ENCODE data around the gene FAM193A. TPM values are rescaled to one million over a fixed set of nuclear protein-coding genes. Genes with fewer than 3 reads are reported as not detected.
"Not testable (repeated sequence)": the region's sequence is repeated elsewhere in the genome, so short reads cannot be mapped to it uniquely, and the experiment has no call there.

The FAM193A gene
- total RNA-seq, 2 donors from 2014 or later, result 14.6 to 17.0 TPM

GRCh38 chr4:2545321-2546013, 9.0 kb downstream of the FAM193A start:
- Histone ChIP-seq H3K27ac (no peak overlapping the region), H3K4me3 (no peak overlapping the region), H3K36me3 (no peaks in the 10 kb centered on the region), H3K9me3 (no peaks in the 10 kb centered on the region), H3K27me3 (no peaks in the 10 kb centered on the region), H3K4me1 (no peaks in the 10 kb centered on the region)
- DNase-seq (ENCODE audit: low spot score), result no peak
- TF ChIP-seq CTCF (IDR thresholded peaks at IDR 0.05), result no peak

GRCh38 chr4:2546286-2546823, 9.9 kb downstream of the FAM193A start:
- Histone ChIP-seq H3K27ac (no peak overlapping the region), H3K4me3 (no peak overlapping the region), H3K9me3 (no peaks in the 10 kb centered on the region), H3K4me1 (no peaks in the 10 kb centered on the region), H3K36me3 (no peaks in the 10 kb centered on the region), H3K27me3 (no peaks in the 10 kb centered on the region)
- no peak for TF ChIP-seq CTCF (IDR thresholded peaks at IDR 0.05)
- DNase-seq (ENCODE audit: low spot score), result no peak

GRCh38 chr4:2546961-2547691, 10.7 kb downstream of the FAM193A start:
- not testable (repeated sequence) for H3K27me3 ChIP-seq; H3K36me3 ChIP-seq; H3K4me1 ChIP-seq; DNase-seq (ENCODE audit: low spot score); H3K27ac ChIP-seq; H3K4me3 ChIP-seq; H3K9me3 ChIP-seq

GRCh38 chr4:2551118-2551517, 14.7 kb downstream of the FAM193A start:
- no peaks in the 10 kb centered on the region for H3K4me1 ChIP-seq
- H3K27ac ChIP-seq, result no peak overlapping the region
- DNase-seq (ENCODE audit: low spot score), result no peak
- no peaks in the 10 kb centered on the region for H3K27me3 ChIP-seq
- no peak overlapping the region for H3K4me3 ChIP-seq
- TF ChIP-seq CTCF (IDR thresholded peaks at IDR 0.05), result no peak
- no peaks in the 10 kb centered on the region for H3K36me3 ChIP-seq
- H3K9me3 ChIP-seq, result no peaks in the 10 kb centered on the region

GRCh38 chr4:2552806-2553205, 16.4 kb downstream of the FAM193A start:
- TF ChIP-seq CTCF (IDR thresholded peaks at IDR 0.05), result no peak
- DNase-seq (ENCODE audit: low spot score), result no peak

GRCh38 chr4:2558301-2558700, 21.9 kb downstream of the FAM193A start:
- Histone ChIP-seq H3K27me3 (no peaks in the 10 kb centered on the region), H3K9me3 (no peaks in the 10 kb centered on the region), H3K36me3 (no peaks in the 10 kb centered on the region), H3K27ac (no peak overlapping the region), H3K4me1 (peaks cover 0 to 10% of the 10 kb centered on the region in 2 donors), H3K4me3 (no peak overlapping the region)
- DNase-seq (ENCODE audit: low spot score), result no peak
- no peak for TF ChIP-seq CTCF (IDR thresholded peaks at IDR 0.05)

More at GRCh38 chr4:2552806-2553205, 16.4 kb downstream of the FAM193A start:
- Histone ChIP-seq H3K4me3 (no peak overlapping the region), H3K9me3 (no peaks in the 10 kb centered on the region), H3K27me3 (no peaks in the 10 kb centered on the region), H3K4me1 (peaks cover 0 to 6% of the 10 kb centered on the region in 2 donors), H3K27ac (no peak overlapping the region), H3K36me3 (no peaks in the 10 kb centered on the region)
